SKM-1 (cell line): ENCODE data around the gene GRP.

Source experiments
- DNase-seq: peaks from one replicate; lab custom pipeline; 2025; ENCODE audit not compliant: unreplicated experiment; lab: John Stamatoyannopoulos, UW

Gene GRP

DNA sequence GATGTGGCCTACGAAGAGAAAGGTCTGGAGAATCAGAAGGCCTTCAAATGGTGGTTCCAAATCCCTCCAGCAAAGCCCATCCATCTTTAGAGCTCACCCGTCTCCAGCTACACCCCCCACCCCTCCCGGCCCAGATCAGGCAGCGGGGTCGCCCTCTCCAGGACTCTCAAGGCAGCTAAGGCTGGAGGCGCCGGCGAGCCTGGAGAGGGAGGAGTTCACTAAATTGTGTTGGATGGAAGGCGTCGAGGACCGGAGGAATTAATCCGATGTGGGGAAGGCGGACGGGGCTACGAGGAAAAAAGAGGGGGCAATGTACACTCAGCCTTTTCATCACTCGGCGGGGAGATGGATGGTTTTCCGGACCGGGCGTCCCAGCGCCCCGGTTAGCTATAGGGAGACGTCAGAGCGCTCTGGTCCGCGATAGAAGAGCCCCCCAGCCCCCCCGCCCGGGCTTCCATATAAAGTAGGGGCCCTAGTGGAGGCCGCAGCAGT is at the start of gene GRP:
GRP (plus strand) TSS at position 487 of the 492 bp plus-strand sequence. CDS start 108 bp downstream, outside the sequence.
- DNase-seq, result no peak

DNA sequence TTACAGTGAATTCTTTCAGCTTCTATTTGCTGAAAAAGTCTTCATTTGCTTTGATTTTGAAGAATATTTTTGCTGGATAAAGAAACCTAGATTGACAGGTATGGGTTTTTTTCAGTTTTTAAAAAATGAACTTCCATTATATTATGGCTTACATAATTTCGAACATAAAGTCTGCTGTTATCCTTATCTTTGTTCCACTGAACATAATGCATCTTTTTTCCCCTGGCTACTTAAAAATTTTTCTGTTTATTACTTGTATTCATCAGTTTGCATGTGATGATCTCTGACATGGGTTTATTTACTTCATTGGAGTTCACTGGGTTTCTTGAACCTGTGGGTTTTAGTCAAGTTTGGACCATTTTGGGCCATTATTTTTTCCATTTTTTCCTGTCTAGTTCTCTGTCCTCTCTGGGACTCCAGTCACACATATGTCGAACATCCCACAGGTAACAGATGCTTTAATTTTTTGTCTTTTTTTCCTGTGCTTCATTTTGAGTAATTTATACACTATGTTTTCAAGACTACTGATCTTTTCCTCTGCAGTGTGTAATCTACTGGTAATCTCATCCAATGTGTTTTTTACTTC is 47.2 kb upstream of the GRP start:
- no peak for DNase-seq

DNA sequence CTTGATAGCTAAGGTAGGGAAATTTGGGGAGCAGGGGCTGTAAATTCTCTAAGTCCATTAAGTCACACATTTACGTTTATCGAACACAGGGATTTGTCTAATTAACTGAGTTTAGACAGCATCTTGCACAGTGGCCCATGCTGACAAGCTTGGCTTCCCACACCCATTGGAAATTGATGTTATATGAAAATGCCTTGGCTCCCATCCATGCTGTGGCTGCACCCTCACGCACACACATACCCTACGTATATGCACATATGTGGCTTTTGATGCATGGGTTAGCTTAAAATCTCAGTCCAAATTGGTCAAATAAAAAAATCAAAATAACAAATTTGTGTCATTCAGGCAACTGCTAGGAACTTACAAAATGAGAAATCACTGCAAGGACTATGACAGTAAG is 42.5 kb upstream of the GRP start:
- no peak for DNase-seq

DNA sequence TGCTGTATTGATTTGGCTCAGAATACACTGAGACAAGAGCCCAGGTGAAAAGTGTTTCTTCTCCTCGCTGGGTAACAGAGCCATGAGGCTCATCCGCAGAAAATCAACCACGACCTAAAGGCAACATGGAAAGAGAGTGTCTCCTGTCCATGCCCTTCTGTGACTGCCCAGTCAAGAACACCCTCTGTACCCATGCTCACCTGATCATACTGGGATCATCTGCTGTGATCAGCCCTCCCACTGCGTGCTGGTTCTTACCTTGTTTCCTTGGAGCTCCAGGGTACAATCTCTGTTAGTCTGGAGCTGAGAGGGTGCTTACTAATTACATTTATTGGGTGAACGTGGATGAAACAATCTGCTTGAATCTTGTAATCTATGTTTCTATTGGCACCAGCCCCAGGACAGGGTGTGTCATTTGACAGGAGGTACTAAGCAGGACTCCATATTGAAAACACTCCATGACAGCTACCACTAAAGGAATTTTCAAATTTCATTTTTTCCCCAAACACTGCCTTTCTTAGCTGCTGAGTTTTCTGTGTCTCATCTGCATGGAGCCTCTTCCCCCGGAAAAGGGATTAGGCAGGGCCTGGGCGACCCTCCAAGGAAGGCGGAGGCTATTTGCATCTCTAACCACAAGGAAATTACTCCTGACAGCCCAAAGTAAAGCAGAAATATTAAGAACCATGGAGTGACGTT is 39.7 kb upstream of the GRP start:
- no peak for DNase-seq

DNA sequence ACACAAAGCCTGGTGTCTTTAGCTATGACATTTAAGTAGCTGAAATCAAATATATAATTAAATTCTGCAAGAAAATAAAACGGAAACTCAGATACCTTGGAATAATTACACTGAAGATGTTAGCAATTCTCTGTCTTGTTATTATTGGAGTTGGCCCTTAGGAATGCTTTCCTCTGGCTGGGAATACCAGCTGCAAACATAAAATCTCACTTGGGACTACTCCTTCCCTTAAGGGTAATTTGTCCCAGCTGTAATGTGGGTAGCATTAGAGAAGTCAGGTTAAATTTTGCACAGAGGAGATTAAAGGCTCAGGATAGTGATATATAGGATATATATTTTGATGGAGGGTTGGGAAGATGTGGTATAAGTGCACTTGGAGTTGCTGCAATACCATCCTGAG is 37.3 kb upstream of the GRP start:
- no peak for DNase-seq

DNA sequence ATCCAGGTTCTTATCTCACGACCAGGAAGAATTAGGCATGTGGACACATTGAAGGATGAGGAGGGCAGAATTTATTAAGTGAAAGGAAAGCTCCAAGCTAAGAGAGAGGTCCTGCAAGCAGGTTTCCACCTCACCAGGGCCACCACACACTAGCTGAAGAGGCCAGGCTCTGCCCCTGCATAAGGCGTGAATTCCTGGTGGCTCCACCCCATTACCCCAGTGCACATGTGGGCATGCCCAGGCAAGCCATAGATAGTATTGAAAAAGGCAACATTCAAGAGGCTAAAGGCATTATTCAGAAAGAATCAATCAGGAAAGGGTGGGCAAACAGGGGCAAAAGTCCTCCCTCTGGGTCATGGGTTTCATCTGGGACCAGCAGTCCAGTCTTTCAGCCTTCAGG is 30.9 kb upstream of the GRP start:
- no peak for DNase-seq

DNA sequence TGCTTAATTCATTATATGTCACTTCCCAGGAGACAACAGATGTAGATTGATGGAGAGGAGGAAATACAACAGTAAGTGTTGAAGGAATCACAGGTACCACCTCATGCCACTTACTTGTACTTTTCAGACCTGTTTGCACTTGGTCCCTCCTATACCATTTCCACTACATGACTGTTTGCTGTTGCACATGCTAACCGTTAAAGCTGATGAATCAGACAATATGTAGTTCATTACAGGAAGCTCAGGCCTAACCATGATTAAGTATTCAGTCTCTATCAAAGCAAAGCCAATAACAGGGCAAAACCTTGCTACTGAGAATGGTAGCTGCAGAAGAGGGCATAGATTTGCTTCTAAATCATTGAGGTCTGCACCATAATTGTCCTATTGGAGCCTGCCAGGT is 30.2 kb upstream of the GRP start:
- DNase-seq, result no peak

DNA sequence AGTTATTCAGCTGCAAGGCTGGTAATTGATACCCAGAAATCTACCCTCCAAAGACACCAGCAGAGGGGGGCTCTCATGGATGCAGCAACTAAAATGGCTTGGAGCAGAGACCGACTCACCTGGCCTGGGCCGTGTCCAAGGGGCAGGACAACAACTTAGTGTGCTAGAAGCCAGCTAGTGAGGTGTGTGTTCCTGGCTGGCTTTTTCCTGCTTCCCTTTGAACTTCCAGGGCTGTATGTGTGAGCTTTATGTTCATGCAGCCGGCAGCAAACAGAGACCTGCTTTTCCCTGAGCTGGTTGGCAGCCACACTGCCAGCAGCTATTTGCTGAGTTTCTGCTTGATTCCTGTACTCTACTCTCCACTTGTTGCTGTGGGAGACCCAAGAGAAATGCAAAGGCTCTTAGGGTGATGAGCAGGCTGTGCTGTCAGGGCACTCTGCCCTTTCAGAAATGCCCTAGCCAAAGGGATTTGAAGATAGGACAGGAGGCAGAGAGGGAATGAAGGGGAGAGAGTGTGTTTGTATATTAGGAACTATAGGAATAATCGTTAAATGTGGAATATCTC is 23.7 kb upstream of the GRP start:
- DNase-seq, result no peak

DNA sequence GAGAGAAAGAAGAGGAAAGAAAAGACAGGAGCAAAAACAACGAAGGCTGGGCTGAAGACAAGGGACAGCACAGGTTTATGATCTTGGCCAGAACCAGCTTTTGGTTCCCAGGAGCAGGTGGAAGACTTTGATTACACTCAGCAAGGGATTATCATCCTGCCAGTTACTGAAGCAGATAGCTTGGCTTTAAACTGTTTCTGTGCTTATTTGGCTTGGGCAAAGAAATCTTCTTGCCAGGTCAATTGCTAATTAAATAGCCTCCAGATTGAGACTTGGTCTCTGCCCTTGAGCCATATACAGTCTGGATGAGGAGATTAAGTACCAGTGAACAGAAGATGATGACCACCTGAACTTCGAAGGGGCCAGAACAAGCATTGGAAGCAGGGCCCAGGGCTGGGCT is 22.3 kb upstream of the GRP start:
- no peak for DNase-seq

DNA sequence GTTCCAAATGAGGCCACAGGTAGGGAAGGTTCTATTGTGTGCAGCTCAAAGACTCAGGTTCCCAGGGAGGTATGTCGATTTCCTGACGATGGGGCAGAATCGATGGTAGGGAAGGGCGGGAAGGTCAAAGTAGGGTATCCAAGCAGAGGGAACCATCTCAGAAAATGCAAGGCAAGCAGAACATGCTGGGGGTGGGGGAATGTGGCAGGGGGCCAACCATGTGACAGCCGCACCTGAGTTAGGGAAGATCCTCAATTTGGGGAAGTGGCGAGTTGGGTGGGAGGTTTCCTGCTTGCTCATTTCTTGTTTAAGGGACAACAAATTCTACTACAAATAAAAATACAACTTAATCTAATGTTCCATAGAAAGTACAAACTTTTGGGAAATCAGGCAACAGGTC is 21.7 kb upstream of the GRP start:
- DNase-seq, result no peak

DNA sequence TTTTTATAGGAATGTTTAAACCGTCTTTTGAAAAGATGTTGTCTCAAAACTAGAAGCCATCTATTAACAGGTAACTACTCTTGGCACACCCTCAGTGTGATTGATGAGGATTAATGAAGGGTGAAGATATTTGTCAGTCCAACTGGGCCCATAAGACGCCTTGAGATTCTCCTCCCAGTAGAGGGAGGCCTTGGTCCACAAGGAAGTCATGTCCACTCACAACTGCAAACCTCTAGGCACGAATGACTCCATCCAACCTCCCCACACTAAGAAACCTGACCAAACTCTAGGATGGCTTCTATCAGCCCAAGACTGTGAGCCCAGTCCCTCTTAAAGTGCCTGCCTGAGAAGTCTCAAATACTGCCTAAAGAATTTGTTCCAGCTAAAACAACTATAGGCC is 19.2 kb upstream of the GRP start:
- no peak for DNase-seq

DNA sequence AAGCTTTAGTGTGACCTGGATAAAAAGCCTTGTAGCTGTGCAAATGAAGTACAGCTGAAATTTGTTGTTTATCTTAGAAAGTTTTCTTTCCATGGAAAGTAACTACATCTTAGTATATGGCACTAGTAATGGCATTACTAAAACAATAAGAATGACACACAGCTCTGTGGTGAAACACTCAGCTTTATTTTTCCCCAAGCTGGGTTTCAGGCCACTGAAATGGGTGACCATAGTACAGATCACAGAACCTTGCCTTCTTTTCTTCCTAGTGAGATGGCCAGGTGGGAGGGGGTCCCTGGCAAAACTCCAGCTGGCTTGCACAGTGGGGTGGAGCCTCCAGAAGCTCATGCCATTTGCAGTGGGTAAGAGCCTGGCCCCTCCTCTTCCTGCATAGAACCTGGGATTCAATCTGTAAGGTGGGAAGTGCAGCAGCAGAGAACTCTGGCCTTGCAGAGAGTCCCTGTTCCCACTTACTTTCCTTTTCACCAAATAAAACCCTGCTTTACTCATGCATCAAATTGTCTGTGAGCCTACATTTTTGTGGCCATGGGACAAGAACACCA is 17.6 kb upstream of the GRP start:
- no peak for DNase-seq

DNA sequence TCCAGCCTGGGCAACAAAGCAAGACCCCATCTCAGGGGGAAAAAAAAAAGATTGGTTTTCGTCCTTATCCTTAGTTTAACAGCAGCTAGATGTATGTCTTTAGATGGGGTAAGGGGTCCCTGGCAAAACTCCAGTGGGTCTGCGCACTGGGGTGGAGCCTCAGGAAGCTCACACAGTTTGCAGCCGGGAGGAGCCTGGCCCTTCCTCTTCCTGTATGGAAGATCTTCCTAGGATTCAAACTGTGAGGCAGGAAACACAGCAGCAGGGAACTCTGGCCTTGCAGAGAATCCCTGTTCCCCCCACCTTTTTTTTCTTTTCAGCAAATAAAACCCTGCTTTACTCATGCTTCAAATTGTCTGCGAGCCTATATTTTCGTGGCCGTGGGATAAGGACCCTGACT is 12.5 kb upstream of the GRP start:
- no peak for DNase-seq

DNA sequence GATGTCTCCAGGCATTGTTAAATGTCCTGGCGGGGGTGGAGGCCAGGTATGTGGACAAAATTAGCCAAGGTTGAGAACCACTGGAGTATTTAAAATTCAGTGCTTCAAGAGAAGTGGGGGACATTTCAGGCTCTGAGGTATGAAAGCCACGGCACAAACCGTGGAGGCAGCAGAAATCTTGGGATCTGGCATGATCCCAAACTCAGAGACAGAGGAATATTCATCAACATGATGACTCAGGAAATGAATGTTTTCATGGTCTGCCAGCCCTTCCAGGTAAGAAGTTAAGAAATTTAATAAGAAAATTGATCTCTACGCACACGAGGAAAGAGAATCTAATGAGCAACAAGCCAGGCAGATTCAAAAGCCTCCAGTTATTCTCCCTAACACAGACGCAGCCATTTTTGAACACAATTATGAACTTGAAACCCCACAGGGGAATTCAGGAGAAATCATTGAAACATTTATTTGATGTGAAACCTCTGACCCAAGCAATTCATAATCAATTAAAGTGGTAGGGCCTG is 11.3 kb upstream of the GRP start:
- no peak for DNase-seq

DNA sequence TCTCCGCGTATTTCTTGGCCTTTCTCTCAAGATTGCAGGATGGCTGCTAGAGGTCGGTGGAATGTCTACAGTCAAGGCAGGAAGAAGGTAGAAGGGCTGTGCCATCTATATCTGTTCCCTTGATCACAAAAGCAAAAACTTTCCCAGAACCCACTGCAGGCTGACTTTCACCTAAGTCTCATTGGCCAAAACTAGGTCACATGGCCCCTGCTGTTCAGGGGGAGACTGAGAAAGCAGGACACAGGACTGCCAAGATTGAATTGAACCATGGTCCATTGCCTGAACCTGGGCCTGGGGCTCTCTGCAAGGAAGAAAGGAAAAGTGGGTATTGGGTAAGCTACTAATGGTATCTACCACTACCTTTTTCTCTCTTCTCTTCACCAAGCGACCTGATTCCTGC is 9.7 kb upstream of the GRP start:
- no peak for DNase-seq

DNA sequence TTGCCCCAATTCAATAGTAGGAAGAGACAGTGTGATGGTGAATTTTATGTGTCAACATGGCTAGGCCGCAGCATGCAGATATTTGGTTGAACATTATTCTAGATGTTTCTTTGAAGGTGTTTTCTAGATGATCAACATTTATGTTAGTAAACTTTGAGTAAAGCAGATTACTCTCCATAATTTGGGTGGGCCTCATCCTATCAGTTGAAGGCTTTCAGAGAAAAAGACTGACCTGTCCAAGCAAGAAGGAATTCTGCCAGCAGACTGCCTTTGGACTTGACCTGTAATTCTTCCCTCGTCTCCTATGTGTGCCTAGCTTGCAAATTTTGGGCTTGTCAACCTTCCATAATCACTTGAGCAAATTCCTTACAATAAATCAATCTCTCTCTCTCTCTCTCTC is 8.3 kb upstream of the GRP start:
- DNase-seq, result no peak

DNA sequence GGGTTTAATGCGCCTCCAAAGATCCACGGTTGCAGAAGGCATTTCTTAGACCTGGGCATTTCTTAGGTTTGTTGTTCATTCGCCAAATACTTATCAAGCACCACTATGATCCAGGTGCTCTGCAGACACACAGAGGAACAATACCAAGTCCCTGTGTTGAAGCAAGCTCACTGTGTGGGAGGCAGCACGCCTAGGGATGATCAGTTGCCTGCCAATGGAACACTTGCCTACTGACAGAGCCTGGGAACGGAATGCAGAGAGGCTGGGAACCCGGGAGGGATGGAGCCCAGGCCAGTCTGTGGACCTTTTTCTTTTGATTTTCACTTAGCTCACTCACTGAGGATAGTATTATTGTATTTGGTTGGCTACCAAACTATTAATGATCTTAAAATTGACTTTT is 1.9 kb upstream of the GRP start:
- no peak for DNase-seq

DNA sequence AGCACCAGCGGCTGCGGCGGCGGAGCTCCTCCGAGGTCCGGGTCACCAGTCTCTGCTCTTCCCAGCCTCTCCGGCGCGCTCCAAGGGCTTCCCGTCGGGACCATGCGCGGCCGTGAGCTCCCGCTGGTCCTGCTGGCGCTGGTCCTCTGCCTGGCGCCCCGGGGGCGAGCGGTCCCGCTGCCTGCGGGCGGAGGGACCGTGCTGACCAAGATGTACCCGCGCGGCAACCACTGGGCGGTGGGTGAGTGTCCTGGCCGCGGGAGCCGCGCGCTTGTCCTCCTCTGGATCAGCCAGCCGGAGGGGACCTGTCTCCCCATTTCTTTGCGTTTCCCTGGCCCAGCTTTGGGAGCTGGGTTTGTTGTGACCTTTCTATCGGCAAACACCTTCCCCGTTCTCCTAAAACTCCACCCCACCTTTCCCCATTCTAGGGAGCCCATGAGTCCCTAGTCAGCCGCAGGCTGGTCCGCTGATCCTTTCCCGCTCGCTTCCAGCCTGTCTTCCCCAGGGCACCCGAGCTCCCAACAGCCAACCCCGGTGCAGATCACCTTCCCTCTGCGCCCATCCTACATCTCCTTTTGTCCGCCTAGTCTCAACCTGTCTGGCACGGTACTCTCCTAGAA is 316 bp downstream of the GRP start:
- no peak for DNase-seq

DNA sequence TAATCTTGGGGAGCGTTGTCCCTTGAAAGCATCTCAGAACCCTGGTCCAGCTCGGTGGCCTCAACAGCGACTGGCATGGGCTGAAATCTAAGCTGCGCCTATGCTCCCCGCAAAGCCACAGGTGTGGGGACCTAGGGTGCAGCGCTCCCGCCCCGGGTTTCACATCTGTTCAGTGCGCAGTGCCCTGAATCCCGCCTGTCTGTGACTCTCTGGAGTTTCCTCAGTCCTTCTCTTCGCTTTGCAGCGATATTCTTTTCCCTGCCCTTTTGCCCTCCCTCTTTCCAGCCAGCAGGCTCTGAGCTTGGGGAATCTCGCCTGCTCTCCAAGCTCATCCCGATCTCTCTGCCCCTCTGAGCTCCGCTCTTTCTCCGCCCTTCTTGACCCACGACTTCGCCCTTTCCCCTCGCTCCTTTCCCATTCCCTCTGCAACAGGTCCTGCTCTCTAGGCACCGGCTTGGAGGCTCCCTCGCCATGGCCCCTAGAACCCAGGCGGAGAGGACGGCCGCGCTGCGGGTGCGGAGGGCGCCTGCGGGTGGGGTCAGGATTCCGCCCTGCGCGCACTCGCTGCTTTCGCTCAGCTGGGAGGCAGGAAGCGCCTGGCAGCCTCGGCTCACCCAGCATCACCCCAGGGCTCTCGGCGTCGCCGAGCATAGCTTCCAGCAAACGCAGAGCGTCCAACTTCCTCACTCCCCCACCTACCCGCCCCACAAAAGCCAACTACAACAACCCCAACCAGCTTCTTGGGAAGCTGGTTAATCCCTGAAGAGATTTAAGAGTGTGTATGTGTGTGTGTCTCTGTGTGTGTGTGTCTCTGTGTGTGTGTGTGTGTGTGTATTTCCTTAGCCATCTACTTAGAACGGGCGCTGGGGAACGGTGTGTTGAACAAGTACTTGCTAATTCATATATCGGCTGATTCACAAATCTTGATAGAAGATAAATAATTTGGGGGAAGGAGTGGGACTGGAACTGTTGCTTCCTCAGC is 1.1 kb downstream of the GRP start:
- DNase-seq, result no peak

DNA sequence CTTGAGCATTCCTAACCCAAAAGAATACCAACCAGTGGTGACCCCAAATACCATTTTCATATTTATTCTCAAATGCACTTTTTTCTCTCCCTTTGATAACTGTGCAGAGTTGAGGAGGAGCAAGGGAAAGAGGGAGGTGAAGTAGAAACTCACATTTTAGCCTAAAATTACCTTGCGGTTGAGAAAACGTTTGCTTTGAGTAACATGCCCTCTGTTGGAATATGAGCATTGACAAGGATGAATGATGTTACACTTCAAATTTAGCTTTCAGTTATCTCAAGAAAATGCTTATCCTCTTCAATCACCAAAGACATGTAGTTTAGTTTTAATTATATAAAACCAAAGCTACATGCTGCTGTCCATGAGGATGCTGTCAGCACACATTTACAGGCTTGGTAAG is 2.4 kb downstream of the GRP start:
- no peak for DNase-seq

DNA sequence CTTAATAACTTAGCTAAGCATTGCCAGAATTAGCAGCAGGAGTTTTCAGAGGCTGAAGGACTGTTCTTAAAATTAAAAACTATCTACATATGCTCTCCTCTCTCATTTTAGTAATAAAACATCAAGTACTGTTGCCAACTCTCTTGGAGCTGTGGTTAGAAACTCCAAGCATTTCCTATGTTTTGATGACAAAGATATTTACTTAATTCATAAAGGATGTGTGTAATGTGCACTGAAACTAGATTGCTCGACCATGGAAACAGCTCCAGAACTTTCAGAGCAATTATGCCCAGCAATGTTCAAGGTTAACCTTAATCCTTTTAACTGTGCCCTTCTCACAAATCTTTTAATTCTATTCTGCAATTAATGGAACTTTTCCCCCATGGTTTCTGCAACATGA is 8.4 kb downstream of the GRP start:
- DNase-seq, result no peak
